Lung (tissue), 12 donors: Measurements from ENCODE around the gene OTUD5. TPM values are rescaled to one million over a fixed set of nuclear protein-coding genes. Genes with fewer than 3 reads are reported as not detected.
A peak's percentile ranks its signal among the peaks of the same experiment; 100 is the strongest.

ENCODE experiments used
- ATAC-seq: fragments of 200-7000 bp; cut with Tn5 transposase; one replicate; pipeline ENCODE4 v1.9.1; 2020; ENCODE audit warnings: moderate number of reproducible peaks; ENCODE audit not compliant: insufficient read depth, low FRiP score
- DNase-seq, 3 donors: peaks; one replicate each; pipeline ENCODE4 v3.0.0-alpha.2; 2013 to 2017
- H3K27ac ChIP-seq, 2 donors: one replicate each; pipeline ENCODE4 v1.5.1; 2013; ENCODE audit warnings: mild to moderate bottlenecking in 2 of 2, moderate library complexity in 2 of 2, control low read depth in 1 of 2, inconsistent platforms in 1 of 2, low read depth in 1 of 2, low read length in 1 of 2
- H3K27me3 ChIP-seq, 3 donors: one replicate each; pipeline ENCODE4 v1.5.1; 2013; ENCODE audit warnings: low read length in 2 of 3; ENCODE audit not compliant: control insufficient read depth in 3 of 3, insufficient read depth in 3 of 3
- H3K36me3 ChIP-seq, 4 donors: one replicate each; pipeline ENCODE4 v1.5.1; 2013; ENCODE audit warnings: low read length in 4 of 4, mild to moderate bottlenecking in 1 of 4, moderate library complexity in 1 of 4; ENCODE audit not compliant: control insufficient read depth in 4 of 4, insufficient read depth in 4 of 4
- H3K4me1 ChIP-seq, 5 donors: one replicate each; pipeline ENCODE4 v1.5.1; 2013; ENCODE audit warnings: low read length in 5 of 5, mild to moderate bottlenecking in 2 of 5, moderate library complexity in 1 of 5; ENCODE audit not compliant: control insufficient read depth in 5 of 5, insufficient read depth in 5 of 5
- H3K4me3 ChIP-seq: one replicate; pipeline ENCODE4 v1.5.1; 2013; ENCODE audit warnings: mild to moderate bottlenecking, control low read depth, moderate library complexity
- H3K9ac ChIP-seq, 2 donors: one replicate each; pipeline ENCODE4 v1.5.1; 2013; ENCODE audit warnings: low read length in 2 of 2, control low read depth in 1 of 2; ENCODE audit not compliant: insufficient read depth in 1 of 2
- H3K9me3 ChIP-seq, 4 donors: one replicate each; pipeline ENCODE4 v1.5.1; 2013; ENCODE audit warnings: low read length in 3 of 4, mild to moderate bottlenecking in 1 of 4, moderate library complexity in 1 of 4; ENCODE audit not compliant: control insufficient read depth in 4 of 4, insufficient read depth in 3 of 4
- CTCF ChIP-seq: IDR thresholded peaks from 2 replicates; pipeline ENCODE4 v1.5.1; 2012; ENCODE audit warnings: mild to moderate bottlenecking; ENCODE audit errors: control extremely low read depth, extremely low read depth
- WGBS, 2 donors: extraction: QIAGEN DNeasy Blood & Tissue Kit; methylation state at CpG; one replicate each; pipeline ENCODE4 v1.1.7; 2013; 5-methylcytosine and 5-hydroxymethylcytosine counted together
- polyA plus RNA-seq, 2 donors: library from polyadenylated mRNA; stranded (reverse); fragments of 200-250 nt; gene quantifications; one replicate each; pipeline ENCODE4 v1.2.1, GENCODE V29; 2013
- total RNA-seq, 2 donors: library from RNA; depleted of rRNA in 1 of 2; stranded (reverse); fragments of >200 nt in 1 of 2; gene quantifications; one replicate each; pipeline ENCODE4 v1.2.1, GENCODE V29; 2014 to 2021
- donor health status: control.
- donor health status: control.
- donor health status: Bipolar disorder and iron deficiency.
- donor health status: healthy.
- donor health status: DM: yes; HTN: yes; CAD: no.

Gene OTUD5
- total and polyA plus RNA-seq, 4 donors, result 32.4 to 48.2 (median 35.7) TPM

- no peak for DNase-seq
- 33 to 41% methylated on average over 1 of the region's 1 CpG for WGBS, 2 donors
- H3K27me3 ChIP-seq, result no peaks in the 10 kb centered on the region
- H3K4me1 ChIP-seq, result peaks cover 0 to 4% (median 0%) of the 10 kb centered on the region in 5 donors
- H3K9me3 ChIP-seq, result peaks cover 0 to 7% (median 0%) of the 10 kb centered on the region in 4 donors
- no peak overlapping the region for H3K9ac ChIP-seq
- no peak for ATAC-seq
- H3K27ac ChIP-seq, result peak overlapping the region in 1 of 2 donors; percentile 13
- no peak overlapping the region for H3K4me3 ChIP-seq
- no peak for TF ChIP-seq CTCF
- peaks cover 6 to 15% (median 9%) of the 10 kb centered on the region in 4 donors for H3K36me3 ChIP-seq
Observed at GRCh38 chrX:48938721-48939425, 18.5 kb downstream of the OTUD5 start.

GRCh38 chrX:48937054-48937907, 20.1 kb downstream of the OTUD5 start:
- peak overlapping the region in 1 of 2 donors; percentile 75 for H3K27ac ChIP-seq

GRCh38 chrX:48936429-48937053, 20.9 kb downstream of the OTUD5 start:
- DNase-seq (no peak), ATAC-seq (no peak)
- Histone ChIP-seq H3K27ac (peak overlapping the region in 1 of 2 donors; percentile 52), H3K4me1 (peaks cover 0 to 4% (median 0%) of the 10 kb centered on the region in 5 donors), H3K27me3 (no peaks in the 10 kb centered on the region), H3K4me3 (no peak overlapping the region), H3K9ac (no peak overlapping the region), H3K36me3 (peaks cover 7 to 11% (median 9%) of the 10 kb centered on the region in 4 donors), H3K9me3 (peaks cover 0 to 9% (median 2%) of the 10 kb centered on the region in 4 donors)
- 85 to 87% methylated on average over 8 of the region's 8 CpGs for WGBS, 2 donors
- no peak for TF ChIP-seq CTCF

More at GRCh38 chrX:48937054-48937907, 20.1 kb downstream of the OTUD5 start:
- Histone ChIP-seq H3K27me3 (no peaks in the 10 kb centered on the region), H3K9me3 (peaks cover 0 to 9% (median 2%) of the 10 kb centered on the region in 4 donors), H3K4me3 (no peak overlapping the region), H3K9ac (no peak overlapping the region), H3K36me3 (peaks cover 7 to 15% (median 9%) of the 10 kb centered on the region in 4 donors), H3K4me1 (peaks cover 0 to 4% (median 0%) of the 10 kb centered on the region in 5 donors)
- WGBS, 2 donors, result 13 to 24% methylated on average over 8 to 9 of the region's 9 CpGs
- TF ChIP-seq CTCF, result peak; percentile 9
- DNase-seq, result peak; percentile 9 to 44 (median 29)
- peak; percentile 78 for ATAC-seq
